K562 (cell line): ENCODE results near the gene GUK1. TPM values are rescaled to one million over a fixed set of nuclear protein-coding genes. Genes with fewer than 3 reads are reported as not detected.

Source experiments
- ATAC-seq: fragments of 200-7000 bp; cut with Tn5 transposase; 3 replicates; pipeline ENCODE4 v1.9.1; 2020; ENCODE audit warnings: moderate library complexity
- BruUV-seq: library from RNA; stranded (reverse); fragments of 400-500 nt; replicated peaks from 2 replicates; lab custom pipeline; 2021; lab: Mats Ljungman, UMichigan
- CTCF ChIA-PET: fragments of 300-600 bp; formaldehyde crosslinking; extraction: SDS; loops from one replicate; lab custom pipeline; 2021; ENCODE audit warnings: low intra/inter-chr PET ratio; lab: Yijun Ruan, JAX
- POLR2A ChIA-PET: fragments of 300-600, 350-650 bp; sonication (Branson Sonifier 250); formaldehyde crosslinking; extraction: SDS; loops from one replicate; lab custom pipeline; 2021; ENCODE audit warnings: antibody characterized with exemption, inconsistent platforms; lab: Yijun Ruan, JAX
- DNase-seq, 4 experiments: peaks; one replicate each; pipeline versions ENCODE4 v3.0.0 to v3.0.0-alpha.2; 2011 to 2018; ENCODE audit warnings: low spot score in 3 of 4, mixed read lengths in 3 of 4; ENCODE audit errors: extremely low read depth in 1 of 4
- FAIRE-seq: peaks from 2 replicates; lab custom pipeline; 2011; peaks lifted over from hg19 to GRCh38; lab: Jason Lieb, UNC
- H2AFZ ChIP-seq: 2 replicates; pipeline ENCODE4 v1.6.0; 2011; ENCODE audit warnings: low read depth, low read length, control low read depth, inconsistent platforms
- H3K27ac ChIP-seq: fragments of 200-600 bp; 3 replicates; pipeline ENCODE4 v1.8.0; 2011; ENCODE audit warnings: low read depth, mild to moderate bottlenecking, control low read depth, inconsistent platforms, low read length, moderate library complexity, mixed read lengths; ENCODE audit errors: extremely low read depth
- H3K27me3 ChIP-seq, 2 experiments: fragments of 300-600 bp in 1 of 2; 2 replicates in 1 of 2; 3 replicates in 1 of 2; pipeline versions ENCODE4 v1.6.0 to v1.8.0; 2011; ENCODE audit warnings: inconsistent platforms in 2 of 2, low read length in 2 of 2, mild to moderate bottlenecking in 1 of 2, mixed read lengths in 1 of 2, moderate library complexity in 1 of 2; ENCODE audit not compliant: control insufficient read depth in 2 of 2, insufficient read depth in 2 of 2
- H3K36me3 ChIP-seq: fragments of 300-600 bp; 3 replicates; pipeline ENCODE4 v1.8.0; 2011; ENCODE audit warnings: mild to moderate bottlenecking, low read length, inconsistent platforms; ENCODE audit not compliant: control insufficient read depth, insufficient read depth
- H3K4me1 ChIP-seq, 2 experiments: fragments of 200-600 bp in 1 of 2; replicated peaks in 1 of 2; 2 replicates in 1 of 2; 3 replicates in 1 of 2; pipeline versions ENCODE4 v1.5.1 to v1.8.0; 2011; ENCODE audit warnings: inconsistent platforms in 2 of 2, low read length in 2 of 2, mild to moderate bottlenecking in 1 of 2, mixed read lengths in 1 of 2, moderate library complexity in 1 of 2; ENCODE audit not compliant: control insufficient read depth in 2 of 2, insufficient read depth in 2 of 2
- H3K4me2 ChIP-seq: 2 replicates; pipeline ENCODE4 v1.6.1; 2011; ENCODE audit warnings: low read length, control low read depth, inconsistent platforms, mixed read lengths; ENCODE audit not compliant: insufficient read depth
- H3K4me3 ChIP-seq: fragments of 200-600 bp; sonication (generic), shearing (Covaris generic); 2 replicates; pipeline ENCODE4 v1.5.1; 2016; ENCODE audit warnings: control low read depth, inconsistent platforms
- H3K79me2 ChIP-seq: fragments of 200-600 bp; 3 replicates; pipeline ENCODE4 v1.8.0; 2011; ENCODE audit warnings: low read length, inconsistent platforms; ENCODE audit not compliant: control insufficient read depth, insufficient read depth
- H3K9ac ChIP-seq, 2 experiments: 2 replicates each; pipeline versions ENCODE4 v1.6.0 to v1.6.1; 2011; ENCODE audit warnings: low read depth in 2 of 2, low read length in 2 of 2, control low read depth in 1 of 2, inconsistent platforms in 1 of 2, mild to moderate bottlenecking in 1 of 2, mixed read lengths in 1 of 2; ENCODE audit not compliant: insufficient read depth in 1 of 2
- H3K9me1 ChIP-seq: one replicate; pipeline ENCODE4 v1.6.0; 2011; ENCODE audit warnings: inconsistent platforms, mild to moderate bottlenecking, low read length, moderate library complexity; ENCODE audit not compliant: control insufficient read depth, insufficient read depth
- H3K9me3 ChIP-seq: replicated peaks from 2 replicates; pipeline ENCODE4 v1.5.1; 2011; ENCODE audit warnings: low read depth, low read length, inconsistent platforms; ENCODE audit not compliant: control insufficient read depth, insufficient read depth
- H4K20me1 ChIP-seq: replicated peaks from 2 replicates; pipeline ENCODE4 v1.6.1; 2011; ENCODE audit warnings: low read length, inconsistent platforms, mixed read lengths; ENCODE audit not compliant: control insufficient read depth, insufficient read depth
- MEF2A ChIP-seq: IDR thresholded peaks from 2 replicates; pipeline ENCODE4 v1.6.1; 2011; ENCODE audit warnings: low read depth, mild to moderate bottlenecking, low read length, moderate library complexity; ENCODE audit not compliant: control insufficient read depth
- ZNF707 ChIP-seq: fragments of 250-450 bp; sonication (Bioruptor Pico); conservative IDR thresholded peaks from 2 replicates; pipeline ENCODE4 v1.8.0; 2022; ENCODE audit warnings: inconsistent platforms, mild to moderate bottlenecking, moderate library complexity
- WGBS: fragments of 100-300 bp; shearing (Covaris generic); methylation state at CpG from one replicate; pipeline ENCODE4 v1.1.6; 2016; ENCODE audit warnings: low coverage, mixed read lengths; ENCODE audit not compliant: insufficient coverage; ENCODE audit errors: missing lambda C conversion rate; 5-methylcytosine and 5-hydroxymethylcytosine counted together
- in situ Hi-C: fragments of 300-500 bp; cut with MboI; formaldehyde crosslinking; loops from 4 replicates; pipeline ENCODE4 v1.15.0; 2018; ENCODE audit warnings: inconsistent platforms, mixed read lengths
- intact Hi-C: fragments of 100-400 bp; cut with micrococcal nuclease; formaldehyde crosslinking; loops from 2 replicates; pipeline ENCODE4 v1.14.2; 2022
- polyA plus RNA-seq, 8 experiments: library from polyadenylated mRNA; depleted of rRNA in 4 of 8; stranded (reverse) in 5 of 8; unstranded in 3 of 8; fragments of >200 nt; fragmentation: Nextera tagmentation in 2 of 8; fragmentation: Illumina TruSeq in 1 of 8; extraction: Ambion mirVana in 2 of 8; extraction: Trizol in 1 of 8; gene quantifications; 2 replicates each; pipeline versions ENCODE4 v1.2.1 to v1.2.3, GENCODE V29; 2011 to 2014; ENCODE audit warnings: inconsistent platforms in 1 of 8, missing spikeins in 1 of 8
- total RNA-seq, 7 experiments: library from RNA; depleted of rRNA in 6 of 7; stranded (reverse); fragments of >200 nt in 6 of 7; fragmentation: Illumina TruSeq in 2 of 7; extraction: Trizol in 2 of 7; gene quantifications; 2 replicates each; pipeline versions ENCODE4 v1.2.1 to v1.2.3, GENCODE V29; 2011 to 2021; ENCODE audit warnings: low replicate concordance in 1 of 7
- TF ChIP-seq, protein P1 (sequence below), 2 experiments: IDR thresholded peaks; 2 replicates each; pipeline ENCODE4 v1.6.1; 2012; ENCODE audit warnings: improper control_type of control experiment in 2 of 2, low read depth in 2 of 2, low read length in 2 of 2, borderline replicate concordance in 1 of 2

Gene GUK1
- total and polyA plus RNA-seq, 9 of the 15 experiments (the other 6 are each of a cell fraction or from before 2014, with no cell fraction given), result 7.0 to 331 (median 132) TPM

DNA sequence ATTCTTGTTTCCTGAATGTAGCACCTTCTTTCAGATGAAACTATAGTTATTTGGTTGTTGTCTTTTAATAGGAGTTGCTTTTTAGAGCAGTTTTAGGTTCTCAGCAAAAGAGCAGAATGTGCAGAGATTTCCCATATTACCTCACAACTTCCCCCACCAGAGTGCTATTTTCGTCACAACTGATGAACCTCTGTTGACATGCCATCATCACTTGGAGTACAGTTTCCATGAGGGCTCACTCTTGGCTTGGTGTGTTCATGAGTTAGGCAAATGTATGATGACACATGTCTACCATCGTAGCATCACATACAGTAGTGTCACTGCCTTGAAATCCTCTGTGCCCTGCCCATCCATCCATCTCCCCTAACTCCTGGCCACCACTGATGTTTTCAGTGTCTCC is 29.3 kb downstream of the GUK1 start:
- Histone ChIP-seq H3K4me2 (no peak overlapping the region), H3K9ac (no peak overlapping the region), H3K4me3 (no peak overlapping the region), H3K79me2 (peaks cover 10% of the 10 kb centered on the region), H2AFZ (no peak overlapping the region), H3K36me3 (no peaks in the 10 kb centered on the region), H3K9me1 (peaks cover 2% of the 10 kb centered on the region), H3K9me3 (no peaks in the 10 kb centered on the region), H3K27me3 (no peaks in the 10 kb centered on the region), H4K20me1 (peaks cover 7% of the 10 kb centered on the region), H3K4me1 (peaks cover 20 to 46% of the 10 kb centered on the region in 2 experiments), H3K27ac (no peak overlapping the region)
- no TSS peak for BruUV-seq
- ATAC-seq (no peak), DNase-seq (no peak), FAIRE-seq (no peak)
- intact Hi-C loops (no loop called here), in situ Hi-C loops (no loop called here)
- TF ChIP-seq MEF2A (peak; percentile 31; the same call in 1 of the 2 replicates), ZNF707 (CRISPR knock-in tag) (no peak)
- TF ChIP-seq, protein P1, sequence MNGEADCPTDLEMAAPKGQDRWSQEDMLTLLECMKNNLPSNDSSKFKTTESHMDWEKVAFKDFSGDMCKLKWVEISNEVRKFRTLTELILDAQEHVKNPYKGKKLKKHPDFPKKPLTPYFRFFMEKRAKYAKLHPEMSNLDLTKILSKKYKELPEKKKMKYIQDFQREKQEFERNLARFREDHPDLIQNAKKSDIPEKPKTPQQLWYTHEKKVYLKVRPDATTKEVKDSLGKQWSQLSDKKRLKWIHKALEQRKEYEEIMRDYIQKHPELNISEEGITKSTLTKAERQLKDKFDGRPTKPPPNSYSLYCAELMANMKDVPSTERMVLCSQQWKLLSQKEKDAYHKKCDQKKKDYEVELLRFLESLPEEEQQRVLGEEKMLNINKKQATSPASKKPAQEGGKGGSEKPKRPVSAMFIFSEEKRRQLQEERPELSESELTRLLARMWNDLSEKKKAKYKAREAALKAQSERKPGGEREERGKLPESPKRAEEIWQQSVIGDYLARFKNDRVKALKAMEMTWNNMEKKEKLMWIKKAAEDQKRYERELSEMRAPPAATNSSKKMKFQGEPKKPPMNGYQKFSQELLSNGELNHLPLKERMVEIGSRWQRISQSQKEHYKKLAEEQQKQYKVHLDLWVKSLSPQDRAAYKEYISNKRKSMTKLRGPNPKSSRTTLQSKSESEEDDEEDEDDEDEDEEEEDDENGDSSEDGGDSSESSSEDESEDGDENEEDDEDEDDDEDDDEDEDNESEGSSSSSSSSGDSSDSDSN (IDR thresholded peaks at IDR 0.05; ENCODE audit: borderline replicate concordance in 1 of 2, low read depth in 2 of 2, low read length in 2 of 2), result no peak
- CTCF ChIA-PET, result no interaction called here
- POLR2A ChIA-PET, result interaction anchor here (0.8 to 1.4 kb wide), 3 partner anchors 18 to 114 kb away, joined by 3 to 4 read pairs (median 3); no protein-coding TSS in a partner anchor
- 48% methylated on average over 2 of the region's 2 CpGs for WGBS
